ENCODE data around the gene HERC3.

- TF ChIP-seq POLR2A (IDR thresholded peaks at IDR 0.05) (no peak), CTCF (IDR thresholded peaks at IDR 0.05) (no peak)
Measured at GRCh38 chr4:88673886-88674285, 81.6 kb downstream of the HERC3 start.
